ENCODE results near the gene CCDC171. TPM values are rescaled to one million over a fixed set of nuclear protein-coding genes. Genes with fewer than 3 reads are reported as not detected.

Gene CCDC171
- total and polyA plus RNA-seq, 2 donors: 9.8 to 13.9 TPM

GRCh38 chr9:15724612-15725011 lies 171.8 kb downstream of the CCDC171 start:
- Histone ChIP-seq H3K9me3 (ENCODE audit: control insufficient read depth in 2 of 2, insufficient read depth in 1 of 2, low read length in 1 of 2) (no peaks in the 10 kb centered on the region), H3K4me1 (ENCODE audit: control insufficient read depth in 2 of 2, insufficient read depth in 2 of 2, low read length in 2 of 2) (no peaks in the 10 kb centered on the region), H3K4me3 (ENCODE audit: low read length in 2 of 2) (no peak overlapping the region), H3K27ac (ENCODE audit: low read depth in 1 of 2, low read length in 1 of 2) (no peak overlapping the region), H3K27me3 (ENCODE audit: control insufficient read depth in 2 of 2, insufficient read depth in 1 of 2, low read length in 1 of 2) (no peaks in the 10 kb centered on the region), H3K36me3 (ENCODE audit: control insufficient read depth in 2 of 2, insufficient read depth in 2 of 2, low read length in 1 of 2) (peaks cover 5 to 6% of the 10 kb centered on the region in 2 donors)
- 97% methylated on average over 1 of the region's 1 CpG for WGBS
- no peak for DNase-seq (ENCODE audit: low read depth in 6 of 9, low spot score in 9 of 9)

GRCh38 chr9:15725953-15726352 lies 173.1 kb downstream of the CCDC171 start:
- DNase-seq (ENCODE audit: low read depth in 6 of 9, low spot score in 9 of 9): no peak
- Histone ChIP-seq H3K36me3 (ENCODE audit: control insufficient read depth in 2 of 2, insufficient read depth in 2 of 2, low read length in 1 of 2) (peaks cover 5 to 6% of the 10 kb centered on the region in 2 donors), H3K27ac (ENCODE audit: low read depth in 1 of 2, low read length in 1 of 2) (no peak overlapping the region), H3K4me3 (ENCODE audit: low read length in 2 of 2) (no peak overlapping the region), H3K9me3 (ENCODE audit: control insufficient read depth in 2 of 2, insufficient read depth in 1 of 2, low read length in 1 of 2) (no peaks in the 10 kb centered on the region), H3K27me3 (ENCODE audit: control insufficient read depth in 2 of 2, insufficient read depth in 1 of 2, low read length in 1 of 2) (no peaks in the 10 kb centered on the region), H3K4me1 (ENCODE audit: control insufficient read depth in 2 of 2, insufficient read depth in 2 of 2, low read length in 2 of 2) (no peaks in the 10 kb centered on the region)
- 92% methylated on average over 1 of the region's 1 CpG for WGBS

DNA sequence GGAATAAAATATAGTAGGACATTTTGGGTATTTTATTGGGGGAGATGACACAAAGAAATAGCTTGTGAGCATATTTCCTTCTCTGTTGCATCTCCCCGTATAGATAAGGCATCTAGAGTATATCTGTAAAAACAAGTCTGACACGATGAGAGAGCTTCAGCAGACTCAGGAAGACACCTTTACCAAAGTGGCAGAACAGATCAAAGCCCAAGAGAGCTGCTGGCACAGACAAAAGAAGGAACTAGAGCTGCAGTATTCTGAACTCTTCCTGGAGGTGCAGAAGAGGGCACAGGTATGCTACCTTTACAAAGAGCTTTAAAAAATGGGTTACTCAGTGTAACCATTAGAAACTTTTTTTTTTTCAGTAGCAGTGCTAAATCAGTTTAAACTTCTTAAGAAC lies 176.7 kb downstream of the CCDC171 start:
- no peaks in the 10 kb centered on the region for H3K27me3 ChIP-seq (ENCODE audit: control insufficient read depth in 2 of 2, insufficient read depth in 1 of 2, low read length in 1 of 2)
- H3K9me3 ChIP-seq (ENCODE audit: control insufficient read depth in 2 of 2, insufficient read depth in 1 of 2, low read length in 1 of 2): no peaks in the 10 kb centered on the region
- no peak overlapping the region for H3K27ac ChIP-seq (ENCODE audit: low read depth in 1 of 2, low read length in 1 of 2)
- H3K4me3 ChIP-seq (ENCODE audit: low read length in 2 of 2): no peak overlapping the region
- H3K36me3 ChIP-seq (ENCODE audit: control insufficient read depth in 2 of 2, insufficient read depth in 2 of 2, low read length in 1 of 2): peaks cover 3 to 10% of the 10 kb centered on the region in 2 donors
- DNase-seq (ENCODE audit: low read depth in 6 of 9, low spot score in 9 of 9): peak in 8 of 9 donors; percentile 8 to 76 (median 39)
- H3K4me1 ChIP-seq (ENCODE audit: control insufficient read depth in 2 of 2, insufficient read depth in 2 of 2, low read length in 2 of 2): no peaks in the 10 kb centered on the region
- 38% methylated on average over 2 of the region's 2 CpGs for WGBS

- Histone ChIP-seq H3K27me3 (ENCODE audit: control insufficient read depth in 2 of 2, insufficient read depth in 1 of 2, low read length in 1 of 2) (no peaks in the 10 kb centered on the region), H3K27ac (ENCODE audit: low read depth in 1 of 2, low read length in 1 of 2) (no peak overlapping the region), H3K4me3 (ENCODE audit: low read length in 2 of 2) (no peak overlapping the region), H3K36me3 (ENCODE audit: control insufficient read depth in 2 of 2, insufficient read depth in 2 of 2, low read length in 1 of 2) (peaks cover 0 to 5% of the 10 kb centered on the region in 2 donors), H3K4me1 (ENCODE audit: control insufficient read depth in 2 of 2, insufficient read depth in 2 of 2, low read length in 2 of 2) (no peaks in the 10 kb centered on the region), H3K9me3 (ENCODE audit: control insufficient read depth in 2 of 2, insufficient read depth in 1 of 2, low read length in 1 of 2) (no peaks in the 10 kb centered on the region)
- 96% methylated on average over 5 of the region's 5 CpGs for WGBS
- DNase-seq (ENCODE audit: low read depth in 6 of 9, low spot score in 9 of 9): no peak
Observed at GRCh38 chr9:15735083-15735857, 182.4 kb downstream of the CCDC171 start.

- H3K27me3 ChIP-seq (ENCODE audit: control insufficient read depth in 2 of 2, insufficient read depth in 1 of 2, low read length in 1 of 2): no peaks in the 10 kb centered on the region
- no peak for DNase-seq (ENCODE audit: low read depth in 6 of 9, low spot score in 9 of 9)
- no peaks in the 10 kb centered on the region for H3K4me1 ChIP-seq (ENCODE audit: control insufficient read depth in 2 of 2, insufficient read depth in 2 of 2, low read length in 2 of 2)
- H3K36me3 ChIP-seq (ENCODE audit: control insufficient read depth in 2 of 2, insufficient read depth in 2 of 2, low read length in 1 of 2): peaks cover 0 to under 1% of the 10 kb centered on the region in 2 donors
- 94% methylated on average over 6 of the region's 6 CpGs for WGBS
- H3K4me3 ChIP-seq (ENCODE audit: low read length in 2 of 2): no peak overlapping the region
- H3K9me3 ChIP-seq (ENCODE audit: control insufficient read depth in 2 of 2, insufficient read depth in 1 of 2, low read length in 1 of 2): no peaks in the 10 kb centered on the region
- no peak overlapping the region for H3K27ac ChIP-seq (ENCODE audit: low read depth in 1 of 2, low read length in 1 of 2)
Observed at GRCh38 chr9:15736569-15736968, 183.7 kb downstream of the CCDC171 start.

- no peaks in the 10 kb centered on the region for H3K9me3 ChIP-seq (ENCODE audit: control insufficient read depth in 2 of 2, insufficient read depth in 1 of 2, low read length in 1 of 2)
- H3K27ac ChIP-seq (ENCODE audit: low read depth in 1 of 2, low read length in 1 of 2): no peak overlapping the region
- no peaks in the 10 kb centered on the region for H3K36me3 ChIP-seq (ENCODE audit: control insufficient read depth in 2 of 2, insufficient read depth in 2 of 2, low read length in 1 of 2)
- no peak for DNase-seq (ENCODE audit: low read depth in 6 of 9, low spot score in 9 of 9)
- H3K4me1 ChIP-seq (ENCODE audit: control insufficient read depth in 2 of 2, insufficient read depth in 2 of 2, low read length in 2 of 2): no peaks in the 10 kb centered on the region
- H3K4me3 ChIP-seq (ENCODE audit: low read length in 2 of 2): no peak overlapping the region
- no peaks in the 10 kb centered on the region for H3K27me3 ChIP-seq (ENCODE audit: control insufficient read depth in 2 of 2, insufficient read depth in 1 of 2, low read length in 1 of 2)
- WGBS: 97% methylated on average over 1 of the region's 1 CpG
Observed at GRCh38 chr9:15738011-15738410, 185.2 kb downstream of the CCDC171 start.

DNA sequence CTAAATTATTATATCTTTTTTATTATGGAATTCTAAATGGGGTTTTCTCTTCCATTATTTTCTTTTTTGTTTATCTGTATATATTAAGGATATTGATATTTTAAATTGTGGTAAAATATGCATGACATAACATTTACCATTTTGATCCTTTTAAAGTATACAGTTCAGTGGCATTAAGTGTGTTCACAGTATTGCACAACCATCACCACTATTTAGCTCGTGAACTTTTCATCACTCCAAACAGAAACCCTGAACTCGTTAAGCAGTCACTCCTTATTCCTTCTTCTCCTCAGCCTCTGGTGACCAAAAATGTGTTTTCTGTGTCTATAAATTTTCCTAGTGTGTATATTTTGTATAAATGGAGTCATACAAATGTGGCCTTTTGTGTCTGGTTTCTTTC lies 188.2 kb downstream of the CCDC171 start:
- Histone ChIP-seq H3K4me1 (ENCODE audit: control insufficient read depth in 2 of 2, insufficient read depth in 2 of 2, low read length in 2 of 2) (no peaks in the 10 kb centered on the region), H3K27me3 (ENCODE audit: control insufficient read depth in 2 of 2, insufficient read depth in 1 of 2, low read length in 1 of 2) (no peaks in the 10 kb centered on the region), H3K27ac (ENCODE audit: low read depth in 1 of 2, low read length in 1 of 2) (no peak overlapping the region), H3K9me3 (ENCODE audit: control insufficient read depth in 2 of 2, insufficient read depth in 1 of 2, low read length in 1 of 2) (no peaks in the 10 kb centered on the region), H3K36me3 (ENCODE audit: control insufficient read depth in 2 of 2, insufficient read depth in 2 of 2, low read length in 1 of 2) (peaks cover 0 to 4% of the 10 kb centered on the region in 2 donors), H3K4me3 (ENCODE audit: low read length in 2 of 2) (no peak overlapping the region)
- no peak for DNase-seq (ENCODE audit: low read depth in 6 of 9, low spot score in 9 of 9)
- WGBS: 47% methylated on average over 2 of the region's 2 CpGs

- no peak for DNase-seq (ENCODE audit: low read depth in 6 of 9, low spot score in 9 of 9)
- Histone ChIP-seq H3K27me3 (ENCODE audit: control insufficient read depth in 2 of 2, insufficient read depth in 1 of 2, low read length in 1 of 2) (no peaks in the 10 kb centered on the region), H3K36me3 (ENCODE audit: control insufficient read depth in 2 of 2, insufficient read depth in 2 of 2, low read length in 1 of 2) (peaks cover 6 to 14% of the 10 kb centered on the region in 2 donors), H3K4me1 (ENCODE audit: control insufficient read depth in 2 of 2, insufficient read depth in 2 of 2, low read length in 2 of 2) (no peaks in the 10 kb centered on the region), H3K4me3 (ENCODE audit: low read length in 2 of 2) (no peak overlapping the region), H3K27ac (ENCODE audit: low read depth in 1 of 2, low read length in 1 of 2) (no peak overlapping the region), H3K9me3 (ENCODE audit: control insufficient read depth in 2 of 2, insufficient read depth in 1 of 2, low read length in 1 of 2) (no peaks in the 10 kb centered on the region)
- WGBS: 97% methylated on average over 1 of the region's 1 CpG
Observed at GRCh38 chr9:15743512-15743911, 190.7 kb downstream of the CCDC171 start.

DNA sequence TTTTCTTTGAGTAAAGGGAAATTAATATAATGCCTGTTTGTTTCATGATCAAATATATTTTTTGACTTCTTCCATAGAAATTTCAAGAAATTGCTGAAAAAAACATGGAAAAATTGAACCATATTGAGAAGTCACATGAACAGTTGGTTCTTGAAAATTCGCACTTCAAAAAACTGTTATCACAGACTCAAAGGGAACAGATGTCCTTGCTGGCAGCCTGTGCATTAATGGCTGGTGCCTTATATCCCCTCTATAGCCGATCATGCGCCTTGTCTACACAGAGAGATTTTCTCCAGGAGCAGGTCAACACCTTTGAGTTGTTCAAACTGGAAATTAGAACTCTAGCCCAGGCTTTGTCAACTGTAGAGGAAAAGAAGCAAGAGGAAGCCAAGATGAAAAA lies 191.4 kb downstream of the CCDC171 start:
- no peak for DNase-seq (ENCODE audit: low read depth in 6 of 9, low spot score in 9 of 9)
- Histone ChIP-seq H3K27me3 (ENCODE audit: control insufficient read depth in 2 of 2, insufficient read depth in 1 of 2, low read length in 1 of 2) (no peaks in the 10 kb centered on the region), H3K4me3 (ENCODE audit: low read length in 2 of 2) (no peak overlapping the region), H3K9me3 (ENCODE audit: control insufficient read depth in 2 of 2, insufficient read depth in 1 of 2, low read length in 1 of 2) (no peaks in the 10 kb centered on the region), H3K27ac (ENCODE audit: low read depth in 1 of 2, low read length in 1 of 2) (no peak overlapping the region), H3K36me3 (ENCODE audit: control insufficient read depth in 2 of 2, insufficient read depth in 2 of 2, low read length in 1 of 2) (peaks cover 6 to 14% of the 10 kb centered on the region in 2 donors), H3K4me1 (ENCODE audit: control insufficient read depth in 2 of 2, insufficient read depth in 2 of 2, low read length in 2 of 2) (no peaks in the 10 kb centered on the region)
- 98% methylated on average over 3 of the region's 3 CpGs for WGBS
